ENCODE measurements around the gene CDH16.

- TF ChIP-seq ZNF341 (tag by site-specific recombination; IDR thresholded peaks at IDR 0.05; ENCODE audit: low read depth) = no peak
- TF ChIP-seq ATF2 (tag by site-specific recombination; IDR thresholded peaks at IDR 0.05; ENCODE audit: low read depth) = no peak
- no peak for TF ChIP-seq CTCF (tag by site-specific recombination; IDR thresholded peaks at IDR 0.05)
- no peak for TF ChIP-seq YY1 (tag by site-specific recombination; IDR thresholded peaks at IDR 0.05)
- TF ChIP-seq SCRT1 (tag by site-specific recombination; IDR thresholded peaks at IDR 0.05; ENCODE audit: borderline replicate concordance) = no peak
- no peak for TF ChIP-seq ZSCAN18 (tag by site-specific recombination; IDR thresholded peaks at IDR 0.05)
- no peak for TF ChIP-seq REST (tag by site-specific recombination; IDR thresholded peaks at IDR 0.05)
- no peak for TF ChIP-seq ZNF530 (tag by site-specific recombination; IDR thresholded peaks at IDR 0.05; ENCODE audit: low read depth)
- no peak for TF ChIP-seq ZBTB44 (tag by site-specific recombination; IDR thresholded peaks at IDR 0.05)
Measured at GRCh38 chr16:66910175-66910940, 8.3 kb downstream of the CDH16 start.

Measured in HEK293 (cell line).